Central memory CD8-positive, alpha-beta T cell (primary cell): ENCODE results near the gene PEX7.
"Not testable (repeated sequence)": the region's sequence is repeated elsewhere in the genome, so short reads cannot be mapped to it uniquely, and the experiment has no call there.

Experiments used
- ATAC-seq: fragments of 150-1000 bp; cut with Tn5 transposase; replicated peaks from 2 replicates; pipeline ENCODE4 v1.10.0; 2022; ENCODE audit warnings: mild to moderate bottlenecking, moderate FRiP score, moderate number of reproducible peaks; ENCODE audit not compliant: poor library complexity, severe bottlenecking; ENCODE audit errors: extremely low read depth
- DNase-seq, 2 donors: peaks; one replicate each; pipeline ENCODE4 v3.0.0; 2021; ENCODE audit warnings: low spot score in 2 of 2
- H3K27ac Mint-ChIP-seq: one replicate; pipeline ENCODE4 v1.8.0; 2022; ENCODE audit warnings: low read depth, mild to moderate bottlenecking, moderate library complexity, mixed read lengths
- H3K27me3 Mint-ChIP-seq: one replicate; pipeline ENCODE4 v1.8.0; 2022; ENCODE audit warnings: mixed read lengths
- H3K36me3 Mint-ChIP-seq: one replicate; pipeline ENCODE4 v1.8.0; 2022; ENCODE audit warnings: mild to moderate bottlenecking, moderate library complexity, mixed read lengths; ENCODE audit not compliant: insufficient read depth
- H3K4me1 Mint-ChIP-seq: one replicate; pipeline ENCODE4 v1.8.0; 2022; ENCODE audit warnings: mixed read lengths
- H3K4me3 Mint-ChIP-seq: one replicate; pipeline ENCODE4 v1.8.0; 2022; ENCODE audit warnings: mild to moderate bottlenecking, moderate library complexity, mixed read lengths
- H3K9me3 Mint-ChIP-seq: one replicate; pipeline ENCODE4 v1.8.0; 2022; ENCODE audit warnings: mixed read lengths

Gene PEX7

GRCh38 chr6:136956590-136957544 lies 134.5 kb downstream of the PEX7 start:
- no peaks in the 10 kb centered on the region for H3K9me3 Mint-ChIP-seq
- H3K4me3 Mint-ChIP-seq, result no peak overlapping the region
- no peaks in the 10 kb centered on the region for H3K36me3 Mint-ChIP-seq
- no peak overlapping the region for H3K27ac Mint-ChIP-seq
- DNase-seq, result no peak
- no peak for ATAC-seq
- peaks cover 42% of the 10 kb centered on the region for H3K27me3 Mint-ChIP-seq
- no peaks in the 10 kb centered on the region for H3K4me1 Mint-ChIP-seq

DNA sequence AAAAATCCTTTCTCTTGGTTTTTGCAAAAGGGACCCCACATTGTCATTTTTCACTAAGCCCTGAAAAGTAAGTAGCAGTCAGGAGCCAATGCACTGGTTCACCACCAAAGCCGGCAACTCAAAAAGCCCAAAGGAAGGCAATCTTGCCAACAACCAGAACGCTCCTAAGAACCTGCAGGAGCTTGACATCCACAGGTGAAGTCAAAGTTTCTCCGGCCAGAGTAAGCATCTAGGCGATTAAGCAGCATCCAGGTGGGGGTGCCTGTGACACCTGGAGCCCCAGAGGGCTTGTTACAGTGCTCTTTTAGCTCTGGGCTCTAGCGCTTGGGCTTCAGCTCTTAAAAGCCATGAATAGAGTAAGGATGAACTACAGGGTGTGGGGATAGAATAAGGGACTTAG lies 135.8 kb downstream of the PEX7 start:
- no peaks in the 10 kb centered on the region for H3K9me3 Mint-ChIP-seq
- no peaks in the 10 kb centered on the region for H3K4me1 Mint-ChIP-seq
- no peak overlapping the region for H3K27ac Mint-ChIP-seq
- peaks cover 43% of the 10 kb centered on the region for H3K27me3 Mint-ChIP-seq
- H3K36me3 Mint-ChIP-seq, result no peaks in the 10 kb centered on the region
- H3K4me3 Mint-ChIP-seq, result no peak overlapping the region
- DNase-seq, result no peak
- no peak for ATAC-seq

DNA sequence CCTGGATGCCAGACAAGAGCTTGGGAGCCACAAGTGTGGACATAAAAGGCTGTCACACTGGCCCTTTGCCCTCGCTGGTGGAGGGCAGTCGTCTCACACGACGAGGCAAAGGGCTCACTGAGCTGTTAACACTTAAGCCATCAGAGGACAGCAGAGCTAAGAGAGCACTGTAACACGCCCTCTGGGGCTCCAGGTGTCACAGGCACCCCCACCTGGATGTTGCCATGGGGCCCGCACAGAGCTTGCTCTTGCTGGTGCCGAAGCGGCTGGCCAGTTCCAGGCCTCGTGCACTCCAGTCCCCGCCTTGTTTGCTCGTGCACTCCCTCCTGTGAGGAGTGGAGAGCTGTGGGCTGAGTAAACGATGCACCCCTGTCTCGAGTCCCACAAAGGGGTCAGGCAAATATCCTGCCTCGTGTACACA lies 137.1 kb downstream of the PEX7 start:
- Mint-ChIP-seq H3K4me1 (no peaks in the 10 kb centered on the region), H3K36me3 (no peaks in the 10 kb centered on the region), H3K9me3 (no peaks in the 10 kb centered on the region), H3K27me3 (peaks cover 39% of the 10 kb centered on the region), H3K4me3 (no peak overlapping the region), H3K27ac (no peak overlapping the region)
- no peak for ATAC-seq
- no peak for DNase-seq

DNA sequence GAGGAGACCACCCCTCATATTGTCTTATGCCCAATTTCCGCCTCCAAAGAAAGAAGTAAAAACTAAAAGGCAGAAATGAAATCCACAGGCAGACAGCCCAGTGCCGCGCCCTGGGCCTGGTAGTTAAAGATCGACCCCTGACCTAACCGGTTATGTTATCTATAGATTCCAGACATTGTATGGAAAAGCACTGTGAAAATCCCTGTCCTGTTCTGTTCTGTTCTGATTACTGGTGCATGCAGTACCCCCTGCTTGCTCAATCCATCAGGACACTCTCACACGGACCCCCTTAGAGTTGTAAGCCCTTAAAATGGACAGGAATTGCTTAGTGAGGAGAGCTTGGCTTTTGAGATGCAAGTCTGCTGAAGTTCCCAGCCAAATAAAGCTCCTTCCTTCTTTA lies 137.5 kb downstream of the PEX7 start:
- not testable (repeated sequence) for H3K36me3 Mint-ChIP-seq, DNase-seq, H3K4me1 Mint-ChIP-seq, H3K9me3 Mint-ChIP-seq, H3K4me3 Mint-ChIP-seq, H3K27ac Mint-ChIP-seq, ATAC-seq
- peaks cover 40% of the 10 kb centered on the region for H3K27me3 Mint-ChIP-seq

GRCh38 chr6:136960781-136961180 lies 138.4 kb downstream of the PEX7 start:
- no peak for DNase-seq
- H3K4me3 Mint-ChIP-seq, result no peak overlapping the region
- no peaks in the 10 kb centered on the region for H3K4me1 Mint-ChIP-seq
- H3K9me3 Mint-ChIP-seq, result no peaks in the 10 kb centered on the region
- no peak overlapping the region for H3K27ac Mint-ChIP-seq
- ATAC-seq, result no peak
- H3K36me3 Mint-ChIP-seq, result no peaks in the 10 kb centered on the region
- peaks cover 48% of the 10 kb centered on the region for H3K27me3 Mint-ChIP-seq

- Mint-ChIP-seq H3K4me3 (no peak overlapping the region), H3K4me1 (no peaks in the 10 kb centered on the region), H3K27me3 (peaks cover 56% of the 10 kb centered on the region), H3K9me3 (no peaks in the 10 kb centered on the region), H3K27ac (no peak overlapping the region), H3K36me3 (no peaks in the 10 kb centered on the region)
- no peak for ATAC-seq
- no peak for DNase-seq
These were observed 139.5 kb downstream of the PEX7 start for GRCh38 chr6:136961848-136962247.

DNA sequence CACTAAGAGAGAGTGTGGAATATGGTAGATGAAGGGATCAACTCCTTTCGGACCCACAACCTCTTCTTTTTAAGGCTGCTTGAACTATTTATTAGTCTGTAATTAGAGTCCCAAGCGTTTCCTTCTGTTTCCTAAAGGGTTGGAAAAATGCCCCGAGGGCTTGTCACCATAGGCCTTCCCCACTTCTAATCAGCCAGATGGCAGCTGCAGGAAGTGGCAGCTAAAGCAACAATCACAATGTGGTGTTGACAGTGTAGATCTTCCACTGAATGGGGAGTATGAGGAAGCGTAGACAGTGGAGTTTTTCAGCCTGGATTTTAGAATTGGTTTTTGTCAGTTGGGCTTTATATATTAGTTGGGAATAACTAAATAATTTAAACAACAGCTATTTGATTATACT lies 140.3 kb downstream of the PEX7 start:
- H3K9me3 Mint-ChIP-seq, result no peaks in the 10 kb centered on the region
- no peak overlapping the region for H3K4me3 Mint-ChIP-seq
- H3K4me1 Mint-ChIP-seq, result no peaks in the 10 kb centered on the region
- DNase-seq (no peak), ATAC-seq (no peak)
- peaks cover 58% of the 10 kb centered on the region for H3K27me3 Mint-ChIP-seq
- H3K36me3 Mint-ChIP-seq, result no peaks in the 10 kb centered on the region
- H3K27ac Mint-ChIP-seq, result no peak overlapping the region

DNA sequence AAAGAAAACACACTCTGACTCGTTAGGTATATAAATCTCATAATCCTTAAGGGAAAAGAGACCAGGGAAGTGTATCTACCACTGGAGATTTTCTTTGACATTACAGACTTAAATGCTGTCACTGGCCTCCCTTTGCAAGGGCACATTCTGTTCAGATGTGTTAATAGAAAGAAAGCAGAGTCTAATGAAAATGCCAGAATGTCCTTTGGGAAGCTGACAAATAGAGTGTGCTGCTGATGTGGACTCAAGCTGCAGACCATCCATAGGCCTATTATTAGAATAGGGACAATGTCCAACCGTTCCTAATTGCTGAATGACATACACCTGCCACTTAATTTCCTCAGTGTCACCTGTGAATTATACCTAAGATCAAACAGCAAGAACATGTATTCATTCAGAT lies 140.9 kb downstream of the PEX7 start:
- Mint-ChIP-seq H3K4me3 (no peak overlapping the region), H3K9me3 (no peaks in the 10 kb centered on the region), H3K4me1 (no peaks in the 10 kb centered on the region), H3K36me3 (no peaks in the 10 kb centered on the region), H3K27ac (no peak overlapping the region), H3K27me3 (peaks cover 61% of the 10 kb centered on the region)
- DNase-seq, result no peak
- ATAC-seq, result no peak
